Measurements from ENCODE around the gene PRDM2.

DNA sequence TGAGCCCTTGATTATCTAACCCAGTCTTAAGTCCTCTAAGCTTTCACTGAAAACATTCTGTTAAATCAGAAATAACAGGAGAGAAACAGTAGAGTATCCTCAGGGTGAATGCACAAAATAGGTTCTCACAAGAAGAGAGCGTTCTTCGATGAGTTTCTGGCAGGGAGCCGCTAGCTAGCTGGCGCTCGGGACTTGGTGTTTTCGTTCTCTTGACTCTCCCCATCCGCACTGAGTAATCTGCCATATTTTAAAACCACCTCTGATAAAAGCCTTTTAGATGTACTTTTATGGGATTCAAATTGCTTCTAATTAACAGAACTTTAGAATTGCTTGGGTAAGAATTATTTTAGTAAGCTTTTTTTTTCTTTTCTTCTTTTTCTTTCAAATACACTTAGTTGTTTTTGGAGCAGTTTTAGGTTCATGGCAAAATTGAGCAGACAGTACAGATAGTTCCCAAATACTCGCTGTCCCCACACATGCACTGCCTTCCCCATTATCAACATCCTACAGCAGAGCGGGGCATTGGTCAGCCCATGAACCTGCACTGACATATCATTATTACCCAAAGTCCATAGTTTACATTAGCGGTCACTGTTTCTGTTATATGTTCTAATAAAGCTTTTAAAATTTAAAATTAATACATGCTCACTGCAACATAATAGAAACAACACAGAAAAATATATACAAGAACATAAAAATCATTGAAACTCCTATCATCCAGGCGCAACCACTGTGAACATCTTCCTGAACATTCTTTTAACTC lies 35.4 kb downstream of the PRDM2 start:
- TF ChIP-seq, protein P1, sequence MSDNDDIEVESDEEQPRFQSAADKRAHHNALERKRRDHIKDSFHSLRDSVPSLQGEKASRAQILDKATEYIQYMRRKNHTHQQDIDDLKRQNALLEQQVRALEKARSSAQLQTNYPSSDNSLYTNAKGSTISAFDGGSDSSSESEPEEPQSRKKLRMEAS (IDR thresholded peaks at IDR 0.05; ENCODE audit: low read depth, low read length) = no peak
- TF ChIP-seq POLR2A (IDR thresholded peaks at IDR 0.05; ENCODE audit: extremely low read depth, insufficient read length) (no peak), CTCF (IDR thresholded peaks at IDR 0.05; ENCODE audit: low read depth, low read length) (no peak), MYC (IDR thresholded peaks at IDR 0.05; ENCODE audit: low read depth, low read length) (no peak)

All from NB4 (cell line).